Fibroblast of villous mesenchyme (primary cell): ENCODE data around the gene ST6GALNAC3. TPM values are rescaled to one million over a fixed set of nuclear protein-coding genes. Genes with fewer than 3 reads are reported as not detected.

Experiments used
- DNase-seq: peaks from one replicate; pipeline ENCODE4 v3.0.0-alpha.2; 2010; ENCODE audit warnings: low read depth
- H3K4me3 ChIP-seq: 2 replicates; pipeline ENCODE4 v1.5.1; 2011; ENCODE audit warnings: low read depth, mild to moderate bottlenecking, low read length
- CTCF ChIP-seq: IDR thresholded peaks from 2 replicates; pipeline ENCODE4 v1.5.1; 2012; ENCODE audit warnings: low read depth, mild to moderate bottlenecking, low read length; ENCODE audit not compliant: insufficient read depth
- total RNA-seq: library from RNA; depleted of rRNA; stranded (reverse); fragments of >200 nt; gene quantifications from 2 replicates; pipeline ENCODE4 v1.2.3, GENCODE V29; 2012

ST6GALNAC3 gene
- total RNA-seq, 1 donor = 1.3 TPM

DNA sequence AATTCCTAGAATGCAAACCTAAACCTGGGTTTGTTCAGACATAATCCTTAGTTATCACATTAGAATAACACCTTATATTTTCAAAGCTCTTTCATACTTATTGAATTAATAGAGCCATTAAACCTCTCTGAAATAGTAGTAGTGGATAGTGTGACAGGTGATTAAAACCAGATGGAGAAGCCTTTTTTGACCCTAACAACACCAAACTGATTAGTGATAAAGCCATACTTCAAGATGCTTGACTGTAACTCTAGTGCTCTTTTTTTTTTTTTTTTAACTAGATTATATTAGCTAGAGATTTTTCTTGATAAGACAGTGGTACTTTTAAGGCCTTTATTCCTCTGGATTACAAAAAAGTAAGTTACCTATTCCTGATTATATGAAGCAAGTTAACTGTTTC lies 190.1 kb downstream of the ST6GALNAC3 start:
- TF ChIP-seq CTCF = no peak
- no peak overlapping the region for H3K4me3 ChIP-seq
- DNase-seq = no peak

DNA sequence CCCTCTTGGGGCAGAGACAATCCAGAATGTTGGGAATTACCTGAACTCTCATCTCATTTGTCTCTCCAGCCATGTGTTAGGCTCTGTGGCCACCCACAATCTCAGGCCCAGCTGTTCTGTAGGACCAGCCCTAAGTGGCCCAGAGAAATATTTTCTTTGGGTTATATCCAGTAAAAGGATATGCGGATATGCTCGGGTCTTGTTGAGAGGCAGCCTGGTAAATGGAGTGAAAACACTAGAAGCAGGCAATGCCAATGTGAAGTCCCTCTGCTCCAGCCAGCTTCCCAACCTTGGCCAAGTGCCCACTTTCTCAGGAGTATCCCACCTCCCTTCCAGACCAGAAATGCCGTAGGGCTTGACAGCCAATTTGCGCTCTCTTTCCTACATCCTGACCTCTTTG lies 192.2 kb downstream of the ST6GALNAC3 start:
- no peak for TF ChIP-seq CTCF
- DNase-seq = no peak

GRCh38 chr1:76267631-76268030 lies 193.1 kb downstream of the ST6GALNAC3 start:
- TF ChIP-seq CTCF = no peak
- H3K4me3 ChIP-seq = no peak overlapping the region
- DNase-seq = no peak

More for the DNA sequence above, 192.2 kb downstream of the ST6GALNAC3 start:
- no peak overlapping the region for H3K4me3 ChIP-seq

- no peak overlapping the region for H3K4me3 ChIP-seq
- no peak for TF ChIP-seq CTCF
- DNase-seq = no peak
Observed at GRCh38 chr1:76268341-76268740, 193.8 kb downstream of the ST6GALNAC3 start.

DNA sequence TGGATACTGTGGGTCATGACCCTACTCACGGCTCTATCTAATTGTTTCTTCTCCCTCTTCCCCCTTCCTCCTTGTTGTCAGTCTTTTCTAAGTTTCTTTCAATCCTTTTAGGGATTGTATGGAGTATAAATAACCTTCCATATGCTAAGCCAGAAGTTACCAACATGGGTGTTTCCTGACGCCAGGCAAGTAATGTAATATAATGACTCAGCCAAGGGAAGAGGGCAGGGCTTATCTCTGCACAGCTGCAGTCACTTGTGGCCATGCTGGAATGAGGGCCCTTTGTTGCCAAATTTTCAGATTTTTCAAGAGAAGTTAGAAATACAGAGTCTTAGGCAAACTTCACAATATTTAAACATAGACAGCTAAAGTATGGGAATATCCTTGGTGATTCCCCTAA lies 194.6 kb downstream of the ST6GALNAC3 start:
- TF ChIP-seq CTCF = no peak
- peak; percentile 16 for DNase-seq
- no peak overlapping the region for H3K4me3 ChIP-seq

DNA sequence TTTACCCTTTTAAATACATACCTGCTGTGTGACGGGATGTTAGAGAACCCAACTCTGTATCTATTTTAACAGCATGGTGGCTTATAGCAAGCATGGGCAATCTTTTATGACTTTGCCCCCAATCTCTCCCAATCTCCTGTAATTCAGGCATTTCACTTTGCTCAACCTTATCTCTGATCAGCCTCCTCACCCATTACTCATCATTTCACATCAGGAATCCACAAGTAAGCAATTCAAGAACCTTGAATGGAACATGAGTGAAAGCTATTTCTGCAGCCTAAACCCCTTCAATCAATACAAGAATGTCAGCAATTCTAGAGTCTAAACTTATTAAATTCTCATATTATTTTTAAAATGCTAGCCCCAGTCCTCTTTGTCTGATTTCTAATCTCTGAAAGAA lies 199.8 kb downstream of the ST6GALNAC3 start:
- no peak for DNase-seq
- TF ChIP-seq CTCF = no peak

DNA sequence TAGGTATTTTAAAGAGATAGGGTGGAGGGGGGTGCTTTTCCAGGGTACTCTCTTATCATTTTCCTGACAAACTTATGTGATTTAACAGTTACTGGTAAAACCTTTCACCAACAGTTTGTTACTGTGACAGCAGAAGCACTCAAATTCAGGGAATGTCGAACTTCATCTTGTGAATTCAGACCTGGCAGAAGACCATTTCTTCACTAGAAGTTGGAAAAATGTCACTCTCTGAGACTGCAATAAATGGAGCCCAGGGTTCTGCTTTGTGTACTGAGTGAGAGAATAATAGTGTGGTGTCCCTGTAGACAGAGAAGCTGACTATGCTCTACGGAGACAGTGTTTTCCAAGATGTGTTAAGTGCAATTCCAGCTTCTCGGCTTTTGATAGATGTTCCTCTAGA lies 200.2 kb downstream of the ST6GALNAC3 start:
- H3K4me3 ChIP-seq = no peak overlapping the region
- DNase-seq = no peak
- TF ChIP-seq CTCF = no peak

More for the DNA sequence above, 199.8 kb downstream of the ST6GALNAC3 start:
- no peak overlapping the region for H3K4me3 ChIP-seq
